Osteoblast (primary cell): Measurements from ENCODE around the gene CNTNAP5. TPM values are rescaled to one million over a fixed set of nuclear protein-coding genes. Genes with fewer than 3 reads are reported as not detected.

Source experiments
- DNase-seq: peaks from one replicate; pipeline ENCODE4 v3.0.0; 2011; ENCODE audit warnings: low spot score, mixed read lengths; ENCODE audit not compliant: insufficient read length; ENCODE audit errors: missing footprints
- H2AFZ ChIP-seq: 2 replicates; pipeline ENCODE4 v1.6.0; 2011; ENCODE audit warnings: mild to moderate bottlenecking, low read length
- H3K27ac ChIP-seq: 2 replicates; pipeline ENCODE4 v1.5.1; 2011; ENCODE audit warnings: mild to moderate bottlenecking, low read depth, low read length, moderate library complexity
- H3K27me3 ChIP-seq: 2 replicates; pipeline ENCODE4 v1.6.0; 2012; ENCODE audit warnings: mild to moderate bottlenecking, control low read depth, inconsistent platforms, low read length, moderate library complexity; ENCODE audit not compliant: insufficient read depth
- H3K36me3 ChIP-seq: 2 replicates; pipeline ENCODE4 v1.5.1; 2011; ENCODE audit warnings: mild to moderate bottlenecking, low read length, control low read depth, moderate library complexity; ENCODE audit not compliant: insufficient read depth
- H3K4me1 ChIP-seq: 2 replicates; pipeline ENCODE4 v1.5.1; 2011; ENCODE audit warnings: mild to moderate bottlenecking, low read length, control low read depth, moderate library complexity; ENCODE audit not compliant: insufficient read depth
- H3K4me2 ChIP-seq: 2 replicates; pipeline ENCODE4 v1.6.0; 2011; ENCODE audit warnings: mild to moderate bottlenecking, low read length; ENCODE audit not compliant: insufficient read depth
- H3K4me3 ChIP-seq: fragments of 200-600 bp; sonication (generic); 3 replicates; pipeline ENCODE4 v1.5.1; 2012; ENCODE audit warnings: mild to moderate bottlenecking, low read length, inconsistent platforms; ENCODE audit not compliant: insufficient read depth
- H3K79me2 ChIP-seq: 2 replicates; pipeline ENCODE4 v1.6.0; 2012; ENCODE audit warnings: mild to moderate bottlenecking, low read length, control low read depth, inconsistent platforms; ENCODE audit not compliant: insufficient read depth
- H3K9me3 ChIP-seq: 2 replicates; pipeline ENCODE4 v1.5.1; 2011; ENCODE audit warnings: low read depth, low read length, control low read depth
- H4K20me1 ChIP-seq: 2 replicates; pipeline ENCODE4 v1.6.0; 2012; ENCODE audit warnings: mild to moderate bottlenecking, low read length, control low read depth; ENCODE audit not compliant: insufficient read depth
- total RNA-seq: library from RNA; depleted of rRNA; stranded (reverse); fragments of >200 nt; gene quantifications from 2 replicates; pipeline ENCODE4 v1.2.3, GENCODE V29; 2012
- TF ChIP-seq, protein P1 (sequence below): IDR thresholded peaks from 2 replicates; pipeline ENCODE4 v1.5.1; 2011; ENCODE audit warnings: mild to moderate bottlenecking, low read depth, low read length, moderate library complexity; ENCODE audit errors: extremely low read depth

Gene CNTNAP5
- total RNA-seq, 1 donor: not detected

- H3K79me2 ChIP-seq: no peaks in the 10 kb centered on the region
- no peak overlapping the region for H3K27ac ChIP-seq
- peaks cover 4% of the 10 kb centered on the region for H3K9me3 ChIP-seq
- H3K27me3 ChIP-seq: no peaks in the 10 kb centered on the region
- H4K20me1 ChIP-seq: no peaks in the 10 kb centered on the region
- no peak overlapping the region for H3K4me3 ChIP-seq
- DNase-seq: no peak
- no peak overlapping the region for H2AFZ ChIP-seq
- H3K36me3 ChIP-seq: no peaks in the 10 kb centered on the region
- no peaks in the 10 kb centered on the region for H3K4me1 ChIP-seq
- no peak overlapping the region for H3K4me2 ChIP-seq
- TF ChIP-seq, protein P1, sequence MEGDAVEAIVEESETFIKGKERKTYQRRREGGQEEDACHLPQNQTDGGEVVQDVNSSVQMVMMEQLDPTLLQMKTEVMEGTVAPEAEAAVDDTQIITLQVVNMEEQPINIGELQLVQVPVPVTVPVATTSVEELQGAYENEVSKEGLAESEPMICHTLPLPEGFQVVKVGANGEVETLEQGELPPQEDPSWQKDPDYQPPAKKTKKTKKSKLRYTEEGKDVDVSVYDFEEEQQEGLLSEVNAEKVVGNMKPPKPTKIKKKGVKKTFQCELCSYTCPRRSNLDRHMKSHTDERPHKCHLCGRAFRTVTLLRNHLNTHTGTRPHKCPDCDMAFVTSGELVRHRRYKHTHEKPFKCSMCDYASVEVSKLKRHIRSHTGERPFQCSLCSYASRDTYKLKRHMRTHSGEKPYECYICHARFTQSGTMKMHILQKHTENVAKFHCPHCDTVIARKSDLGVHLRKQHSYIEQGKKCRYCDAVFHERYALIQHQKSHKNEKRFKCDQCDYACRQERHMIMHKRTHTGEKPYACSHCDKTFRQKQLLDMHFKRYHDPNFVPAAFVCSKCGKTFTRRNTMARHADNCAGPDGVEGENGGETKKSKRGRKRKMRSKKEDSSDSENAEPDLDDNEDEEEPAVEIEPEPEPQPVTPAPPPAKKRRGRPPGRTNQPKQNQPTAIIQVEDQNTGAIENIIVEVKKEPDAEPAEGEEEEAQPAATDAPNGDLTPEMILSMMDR: no peak
Observed at GRCh38 chr2:124921191-124921590, 896.1 kb downstream of the CNTNAP5 start.

- H3K4me1 ChIP-seq: no peaks in the 10 kb centered on the region
- no peak overlapping the region for H3K27ac ChIP-seq
- H3K27me3 ChIP-seq: no peaks in the 10 kb centered on the region
- H2AFZ ChIP-seq: no peak overlapping the region
- no peak overlapping the region for H3K4me3 ChIP-seq
- H3K79me2 ChIP-seq: no peaks in the 10 kb centered on the region
- no peaks in the 10 kb centered on the region for H4K20me1 ChIP-seq
- TF ChIP-seq, protein P1: no peak
- no peak for DNase-seq
- no peaks in the 10 kb centered on the region for H3K36me3 ChIP-seq
- peaks cover 4% of the 10 kb centered on the region for H3K9me3 ChIP-seq
- H3K4me2 ChIP-seq: no peak overlapping the region
Observed at GRCh38 chr2:124923097-124923496, 898.0 kb downstream of the CNTNAP5 start.

- H3K79me2 ChIP-seq: no peaks in the 10 kb centered on the region
- H3K27ac ChIP-seq: no peak overlapping the region
- H3K9me3 ChIP-seq: no peaks in the 10 kb centered on the region
- H3K4me3 ChIP-seq: no peak overlapping the region
- H3K4me1 ChIP-seq: no peaks in the 10 kb centered on the region
- H3K27me3 ChIP-seq: no peaks in the 10 kb centered on the region
- no peaks in the 10 kb centered on the region for H3K36me3 ChIP-seq
- no peak for DNase-seq
- H3K4me2 ChIP-seq: no peak overlapping the region
- TF ChIP-seq, protein P1: no peak
- no peak overlapping the region for H2AFZ ChIP-seq
- H4K20me1 ChIP-seq: no peaks in the 10 kb centered on the region
Observed at GRCh38 chr2:124933883-124934282, 908.8 kb downstream of the CNTNAP5 start.

GRCh38 chr2:124953921-124954320, 928.8 kb downstream of the CNTNAP5 start:
- H3K79me2 ChIP-seq: no peaks in the 10 kb centered on the region
- no peak overlapping the region for H3K4me2 ChIP-seq
- H4K20me1 ChIP-seq: no peaks in the 10 kb centered on the region
- H3K9me3 ChIP-seq: no peaks in the 10 kb centered on the region
- H3K36me3 ChIP-seq: no peaks in the 10 kb centered on the region
- H2AFZ ChIP-seq: no peak overlapping the region
- TF ChIP-seq, protein P1: no peak
- H3K4me3 ChIP-seq: no peak overlapping the region
- H3K27ac ChIP-seq: no peak overlapping the region
- H3K27me3 ChIP-seq: no peaks in the 10 kb centered on the region
- no peak for DNase-seq
- H3K4me1 ChIP-seq: no peaks in the 10 kb centered on the region
